Measurements from ENCODE around the gene CPT2. TPM values are rescaled to one million over a fixed set of nuclear protein-coding genes. Genes with fewer than 3 reads are reported as not detected.

The CPT2 gene
- total and polyA plus RNA-seq, 2 of the 13 experiments (the other 11 are each of a cell fraction or from before 2014, with no cell fraction given): 12.6 to 14.6 TPM

DNA sequence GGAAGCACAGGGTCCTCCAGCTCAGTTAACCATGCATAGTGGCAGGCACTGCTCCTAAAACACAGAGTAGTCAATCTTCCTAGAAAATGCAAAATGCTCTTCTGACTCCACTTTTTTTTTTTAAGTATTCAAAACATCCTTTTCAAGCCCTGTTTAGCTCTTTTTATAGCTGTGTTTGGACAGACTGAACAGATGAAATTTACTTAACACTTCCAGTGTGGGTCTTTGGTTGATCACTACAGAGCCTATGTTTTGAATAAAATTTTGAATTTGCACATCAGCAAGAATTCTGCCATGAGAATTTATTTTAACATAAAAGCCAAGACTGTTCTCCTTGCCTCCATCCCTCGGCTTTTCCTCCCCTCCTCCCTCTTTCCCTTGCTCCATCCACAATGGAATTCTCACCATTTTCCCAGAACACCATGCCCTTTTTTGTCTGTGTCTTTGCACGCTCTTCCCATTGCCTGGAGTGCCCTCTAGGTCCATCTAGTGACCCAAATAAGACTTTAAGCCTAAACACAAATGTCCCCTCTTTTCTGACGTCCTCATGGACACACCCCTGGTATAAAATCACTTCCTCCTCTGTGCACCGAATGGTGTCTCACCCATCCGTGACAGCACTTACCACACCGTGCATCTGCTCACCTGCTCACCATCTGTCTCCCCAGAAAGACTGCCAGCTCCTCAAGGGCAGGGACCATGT is 24.0 kb upstream of the CPT2 start (continued):
- TF ChIP-seq TSC22D2 (CRISPR knock-in tag; IDR thresholded peaks at IDR 0.05; ENCODE audit: borderline replicate concordance): no peak
- TF ChIP-seq PHF8 (CRISPR knock-in tag; IDR thresholded peaks at IDR 0.05): no peak
- TF ChIP-seq TFAP4 (IDR thresholded peaks at IDR 0.05; ENCODE audit: borderline replicate concordance, low read depth): no peak
- TF ChIP-seq SMC3 (IDR thresholded peaks at IDR 0.05; ENCODE audit: low read length): peak; percentile 58
- TF ChIP-seq RAD51 (IDR thresholded peaks at IDR 0.05; ENCODE audit: borderline replicate concordance): no peak
- no peak for TF ChIP-seq ZNF766 (CRISPR knock-in tag; IDR thresholded peaks at IDR 0.05; ENCODE audit: borderline replicate concordance)
- no peak for TF ChIP-seq ZNF7 (CRISPR knock-in tag; IDR thresholded peaks at IDR 0.05)
- TF ChIP-seq, protein P1, sequence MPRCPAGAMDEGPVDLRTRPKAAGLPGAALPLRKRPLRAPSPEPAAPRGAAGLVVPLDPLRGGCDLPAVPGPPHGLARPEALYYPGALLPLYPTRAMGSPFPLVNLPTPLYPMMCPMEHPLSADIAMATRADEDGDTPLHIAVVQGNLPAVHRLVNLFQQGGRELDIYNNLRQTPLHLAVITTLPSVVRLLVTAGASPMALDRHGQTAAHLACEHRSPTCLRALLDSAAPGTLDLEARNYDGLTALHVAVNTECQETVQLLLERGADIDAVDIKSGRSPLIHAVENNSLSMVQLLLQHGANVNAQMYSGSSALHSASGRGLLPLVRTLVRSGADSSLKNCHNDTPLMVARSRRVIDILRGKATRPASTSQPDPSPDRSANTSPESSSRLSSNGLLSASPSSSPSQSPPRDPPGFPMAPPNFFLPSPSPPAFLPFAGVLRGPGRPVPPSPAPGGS (CRISPR knock-in tag; IDR thresholded peaks at IDR 0.05): no peak
- TF ChIP-seq ZNF232 (CRISPR knock-in tag; IDR thresholded peaks at IDR 0.05; ENCODE audit: borderline replicate concordance): no peak
- no peak for TF ChIP-seq BATF2 (CRISPR knock-in tag; IDR thresholded peaks at IDR 0.05)
- no peak for TF ChIP-seq ZMAT5 (CRISPR knock-in tag; IDR thresholded peaks at IDR 0.05; ENCODE audit: borderline replicate concordance, low read depth)
- no peak for TF ChIP-seq LCORL (IDR thresholded peaks at IDR 0.05)
- TF ChIP-seq LCORL (CRISPR knock-in tag; IDR thresholded peaks at IDR 0.05): peak; percentile 42; the same call in 1 of the 2 replicates
- TF ChIP-seq KDM1A (CRISPR knock-in tag; IDR thresholded peaks at IDR 0.05): no peak
- TF ChIP-seq FOXK1 (CRISPR knock-in tag; IDR thresholded peaks at IDR 0.05; ENCODE audit: borderline replicate concordance, low read depth): 0 out of 2 replicates have a peak, but pooled peaks have one; percentile 15
- TF ChIP-seq ARID4A (CRISPR knock-in tag; IDR thresholded peaks at IDR 0.05; ENCODE audit: borderline replicate concordance): no peak
- no peak for TF ChIP-seq EZH2 (conservative IDR thresholded peaks at IDR 0.05; ENCODE audit: low read depth, low read length)
- TF ChIP-seq ZNF205 (CRISPR knock-in tag; IDR thresholded peaks at IDR 0.05): no peak
- TF ChIP-seq SOX5 (CRISPR knock-in tag; IDR thresholded peaks at IDR 0.05; ENCODE audit: borderline replicate concordance): no peak
- TF ChIP-seq SRF (IDR thresholded peaks at IDR 0.05; ENCODE audit: low read depth, low read length): 0 out of 2 replicates have a peak, but pooled peaks have one; percentile 66
- TF ChIP-seq SALL1 (CRISPR knock-in tag; IDR thresholded peaks at IDR 0.05): 0 out of 2 replicates have a peak, but pooled peaks have one; percentile 11
- peak; percentile 36 for TF ChIP-seq TEAD3 (CRISPR knock-in tag; optimal IDR thresholded peaks at IDR 0.05; ENCODE audit: borderline replicate concordance)
- TF ChIP-seq ZSCAN29 (CRISPR knock-in tag; conservative IDR thresholded peaks at IDR 0.05): no peak
- no peak for TF ChIP-seq EED (CRISPR knock-in tag; IDR thresholded peaks at IDR 0.05)
